H1 (cell line): Measurements from ENCODE around the gene VEZT. TPM values are rescaled to one million over a fixed set of nuclear protein-coding genes. Genes with fewer than 3 reads are reported as not detected.

Experiments used
- CHD7 ChIP-seq: fragments of 300-600 bp; sonication (generic); IDR thresholded peaks from 2 replicates; pipeline ENCODE4 v1.7.1; 2012; ENCODE audit warnings: low read length, moderate library complexity, mild to moderate bottlenecking, inconsistent platforms; ENCODE audit not compliant: insufficient replicate concordance
- EP300 ChIP-seq, 2 experiments: IDR thresholded peaks; 1 replicate in 1 of 2; 2 replicates in 1 of 2; pipeline ENCODE4 v1.6.1; 2011 to 2012; ENCODE audit warnings: low read depth in 2 of 2, low read length in 2 of 2, mild to moderate bottlenecking in 2 of 2, borderline replicate concordance in 1 of 2, inconsistent platforms in 1 of 2, moderate library complexity in 1 of 2
- SAP30 ChIP-seq: fragments of 300-600 bp; sonication (generic); IDR thresholded peaks from 2 replicates; pipeline ENCODE4 v1.7.1; 2012; ENCODE audit warnings: low read length, moderate library complexity, mild to moderate bottlenecking, inconsistent platforms; ENCODE audit not compliant: insufficient read depth, insufficient replicate concordance
- TBP ChIP-seq: IDR thresholded peaks from 2 replicates; pipeline ENCODE4 v1.6.1; 2011; ENCODE audit warnings: low read depth, low read length, improper control_type of control experiment
- TEAD4 ChIP-seq: IDR thresholded peaks from 2 replicates; pipeline ENCODE4 v1.6.1; 2012; ENCODE audit warnings: low read depth, low read length, inconsistent platforms, mixed read lengths
- polyA plus RNA-seq, 7 experiments: library from polyadenylated mRNA; depleted of rRNA in 3 of 7; stranded (reverse) in 5 of 7; unstranded in 2 of 7; fragments of >200 nt in 5 of 7; fragments of 200-250 nt in 2 of 7; gene quantifications; 1 replicate in 5 of 7; 2 replicates in 1 of 7; 4 replicates in 1 of 7; pipeline versions ENCODE4 v1.2.1 to v1.2.3, GENCODE V29; 2011 to 2013; ENCODE audit warnings: missing spikeins in 2 of 7, mixed read lengths in 2 of 7
- total RNA-seq: library from RNA; stranded (reverse); fragmentation: NEBNext Ultra II Directional; extraction: Animal tissue kit (Norgen Biotek cat#: 25700); gene quantifications from 2 replicates; pipeline ENCODE4 v1.2.1, GENCODE V29; 2021

Gene VEZT
- total and polyA plus RNA-seq, 2 of the 8 experiments (the other 6 are each of a cell fraction or from before 2014, with no cell fraction given) = 44.0 to 56.1 TPM

- TF ChIP-seq TBP (no peak), TEAD4 (no peak), SAP30 (no peak), CHD7 (no peak), EP300 (IDR thresholded peaks at IDR 0.05; ENCODE audit: borderline replicate concordance in 1 of 2, low read depth in 2 of 2, low read length in 2 of 2) (no peak)
Measured at GRCh38 chr12:95304673-95305198, 87.1 kb downstream of the VEZT start (continued).
